Neural progenitor cell (in vitro differentiated cells): Measurements from ENCODE around the gene EIPR1. TPM values are rescaled to one million over a fixed set of nuclear protein-coding genes. Genes with fewer than 3 reads are reported as not detected.

Experiments
- DNase-seq: peaks from one replicate; pipeline ENCODE4 v3.0.0-alpha.2; 2016; ENCODE audit warnings: low spot score
- H2AFZ ChIP-seq: fragments of 200-600 bp; sonication (generic); replicated peaks from 2 replicates; pipeline ENCODE4 v1.6.1; 2016; ENCODE audit warnings: antibody characterized with exemption
- H3F3A ChIP-seq: fragments of 200-600 bp; sonication (generic); 2 replicates; pipeline ENCODE4 v1.6.1; 2016; ENCODE audit warnings: antibody characterized with exemption, low read depth
- H3K27ac ChIP-seq: fragments of 200-600 bp; sonication (generic); 2 replicates; pipeline ENCODE4 v1.5.1; 2016; ENCODE audit warnings: mild to moderate bottlenecking
- H3K27me3 ChIP-seq: fragments of 200-600 bp; sonication (generic); 2 replicates; pipeline ENCODE4 v1.6.1; 2016; ENCODE audit warnings: mild to moderate bottlenecking, moderate library complexity
- H3K36me3 ChIP-seq: fragments of 200-600 bp; sonication (generic); 2 replicates; pipeline ENCODE4 v1.5.1; 2016
- H3K4me1 ChIP-seq: fragments of 200-600 bp; sonication (generic); 2 replicates; pipeline ENCODE4 v1.6.1; 2016; ENCODE audit warnings: mixed run types
- H3K4me2 ChIP-seq: fragments of 200-600 bp; sonication (generic); 2 replicates; pipeline ENCODE4 v1.6.1; 2016
- H3K4me3 ChIP-seq: fragments of 200-600 bp; sonication (generic); 2 replicates; pipeline ENCODE4 v1.5.1; 2016
- H3K79me2 ChIP-seq: fragments of 200-600 bp; sonication (generic); 2 replicates; pipeline ENCODE4 v1.6.1; 2016; ENCODE audit warnings: low read depth
- H3K9ac ChIP-seq: fragments of 200-600 bp; sonication (generic); 2 replicates; pipeline ENCODE4 v1.6.1; 2016
- H3K9me3 ChIP-seq: fragments of 200-600 bp; sonication (generic); 2 replicates; pipeline ENCODE4 v1.5.1; 2016; ENCODE audit warnings: low read depth
- H4K20me1 ChIP-seq: fragments of 200-600 bp; sonication (generic); 2 replicates; pipeline ENCODE4 v1.6.1; 2016; ENCODE audit warnings: low read depth
- H3K27ac Mint-ChIP-seq: 3 replicates; pipeline ENCODE4 v1.8.0; 2021; ENCODE audit warnings: mixed read lengths
- H3K27me3 Mint-ChIP-seq: 2 replicates; pipeline ENCODE4 v1.8.0; 2022; ENCODE audit warnings: low read depth, mild to moderate bottlenecking, inconsistent platforms, moderate library complexity, mixed read lengths; ENCODE audit not compliant: insufficient read depth
- H3K36me3 Mint-ChIP-seq: 3 replicates; pipeline ENCODE4 v1.8.0; 2021; ENCODE audit warnings: mixed read lengths
- H3K4me1 Mint-ChIP-seq: 3 replicates; pipeline ENCODE4 v1.8.0; 2021; ENCODE audit warnings: mixed read lengths
- H3K4me3 Mint-ChIP-seq: 3 replicates; pipeline ENCODE4 v1.8.0; 2021; ENCODE audit warnings: mild to moderate bottlenecking, moderate library complexity, mixed read lengths
- H3K9me3 Mint-ChIP-seq: 3 replicates; pipeline ENCODE4 v1.8.0; 2020; ENCODE audit warnings: mixed read lengths
- CTCF ChIP-seq: fragments of 200-600 bp; sonication (generic); IDR thresholded peaks from 2 replicates; pipeline ENCODE4 v1.5.1; 2017; ENCODE audit warnings: antibody characterized with exemption, mild to moderate bottlenecking
- EZH2 ChIP-seq: fragments of 200-600 bp; sonication (generic); IDR thresholded peaks from 2 replicates; pipeline ENCODE4 v1.6.1; 2017; ENCODE audit warnings: antibody characterized with exemption, mild to moderate bottlenecking, moderate library complexity
- EZH2phosphoT487 ChIP-seq: fragments of 200-600 bp; sonication (generic); IDR thresholded peaks from 2 replicates; pipeline ENCODE4 v1.6.1; 2017; ENCODE audit warnings: antibody characterized with exemption
- total RNA-seq: library from RNA; depleted of rRNA; stranded (reverse); fragments of >200 nt; gene quantifications from 2 replicates; pipeline ENCODE4 v1.2.3, GENCODE V29; 2015; ENCODE audit warnings: low replicate concordance

The EIPR1 gene
- total RNA-seq, 1 donor from 2014 or later, result 57.1 TPM

- no peak overlapping the region for H3K4me3 Mint-ChIP-seq
- H3K27me3 Mint-ChIP-seq, result peaks cover 11% of the 10 kb centered on the region
- H2AFZ ChIP-seq, result no peak overlapping the region
- no peaks in the 10 kb centered on the region for H3K27me3 ChIP-seq
- peaks cover 21% of the 10 kb centered on the region for H3K36me3 Mint-ChIP-seq
- no peak overlapping the region for H3K9ac ChIP-seq
- no peaks in the 10 kb centered on the region for H3K4me1 ChIP-seq
- no peaks in the 10 kb centered on the region for H3K9me3 ChIP-seq
- no peaks in the 10 kb centered on the region for H3K36me3 ChIP-seq
- H3K79me2 ChIP-seq, result no peaks in the 10 kb centered on the region
- H3K27ac ChIP-seq, result no peak overlapping the region
- no peak for DNase-seq
- H3K9me3 Mint-ChIP-seq, result peaks cover 37% of the 10 kb centered on the region
- no peak overlapping the region for H3K4me2 ChIP-seq
- no peaks in the 10 kb centered on the region for H4K20me1 ChIP-seq
- no peak overlapping the region for H3K27ac Mint-ChIP-seq
- H3F3A ChIP-seq, result peaks cover 7% of the 10 kb centered on the region
- H3K4me3 ChIP-seq, result no peak overlapping the region
- H3K4me1 Mint-ChIP-seq, result no peaks in the 10 kb centered on the region
- TF ChIP-seq CTCF (no peak), EZH2 (no peak)
These were observed 152.9 kb downstream of the EIPR1 start for GRCh38 chr2:3224681-3225080.

DNA sequence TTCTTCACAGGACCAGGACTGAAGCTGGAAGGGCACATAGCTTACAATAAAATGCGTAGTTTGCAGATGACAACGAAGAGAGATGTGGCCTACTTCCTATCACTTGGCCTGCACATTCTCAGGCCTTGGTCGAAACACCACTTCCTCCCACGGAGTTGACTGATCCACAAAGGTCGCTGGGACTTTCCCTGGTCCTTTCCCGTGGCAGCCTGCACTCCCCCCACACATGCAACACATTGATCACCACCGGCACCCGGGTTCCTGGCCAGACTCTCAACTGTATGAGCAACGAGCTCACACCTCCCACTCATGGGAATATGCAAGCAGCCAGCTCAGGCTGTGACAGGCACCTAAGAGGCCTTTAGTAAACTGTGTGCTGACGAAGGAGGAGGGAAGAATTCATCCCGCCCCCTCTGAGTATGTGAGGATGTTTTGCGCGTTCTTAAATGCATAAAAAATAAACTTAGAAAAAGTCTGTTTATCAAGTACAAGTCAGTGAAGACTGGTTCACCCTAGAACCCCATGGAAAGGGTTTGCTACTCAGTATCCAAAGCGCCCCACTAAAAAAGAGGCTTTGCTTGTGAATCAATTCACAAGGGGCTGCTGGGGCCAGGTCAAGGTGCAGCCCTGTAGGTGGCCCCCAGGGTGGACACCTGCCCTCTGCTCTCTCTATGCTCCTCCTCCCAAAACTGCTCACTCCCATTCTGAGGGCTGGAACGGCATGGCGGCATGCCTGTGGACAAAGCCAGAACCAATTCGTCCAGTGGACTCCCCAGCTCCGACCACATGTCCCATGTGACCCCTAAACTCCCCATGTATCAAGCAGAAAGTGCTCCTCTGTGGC lies 154.3 kb downstream of the EIPR1 start:
- Mint-ChIP-seq H3K9me3 (peaks cover 30% of the 10 kb centered on the region), H3K27ac (peak overlapping the region; percentile 61)

DNA sequence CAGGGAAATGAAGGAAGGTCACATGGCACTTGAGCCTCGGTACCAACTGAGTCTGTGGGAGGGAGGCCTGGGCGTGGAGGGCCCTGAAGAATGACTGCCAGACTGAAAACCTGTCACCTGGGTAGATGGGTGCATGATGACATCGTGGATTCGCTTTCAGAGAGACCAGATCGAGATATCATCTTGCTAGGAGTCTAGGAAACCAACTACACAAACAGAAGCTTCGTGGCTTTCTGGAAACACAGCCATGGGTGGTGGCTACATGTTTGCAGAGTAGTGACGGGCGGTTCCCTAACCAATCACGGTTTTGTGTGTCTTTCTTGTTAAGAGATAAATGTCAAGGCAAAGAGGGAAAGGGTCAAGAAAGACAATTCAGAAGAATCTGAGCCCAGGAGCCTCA lies 155.0 kb downstream of the EIPR1 start:
- TF ChIP-seq CTCF (no peak), EZH2phosphoT487 (no peak), EZH2 (no peak)
- Mint-ChIP-seq H3K4me1 (no peaks in the 10 kb centered on the region), H3K9me3 (peaks cover 26% of the 10 kb centered on the region), H3K27me3 (peaks cover 11% of the 10 kb centered on the region), H3K4me3 (no peak overlapping the region), H3K36me3 (peaks cover 21% of the 10 kb centered on the region), H3K27ac (no peak overlapping the region)
- Histone ChIP-seq H3K4me2 (no peak overlapping the region), H2AFZ (no peak overlapping the region), H3K27me3 (no peaks in the 10 kb centered on the region), H3F3A (peaks cover 7% of the 10 kb centered on the region), H3K4me3 (no peak overlapping the region), H3K9me3 (no peaks in the 10 kb centered on the region), H3K9ac (no peak overlapping the region), H4K20me1 (no peaks in the 10 kb centered on the region), H3K36me3 (no peaks in the 10 kb centered on the region), H3K27ac (no peak overlapping the region), H3K4me1 (no peaks in the 10 kb centered on the region), H3K79me2 (no peaks in the 10 kb centered on the region)
- no peak for DNase-seq

More for the DNA sequence above, 154.3 kb downstream of the EIPR1 start:
- no peaks in the 10 kb centered on the region for H3K36me3 ChIP-seq
- Mint-ChIP-seq H3K36me3 (peaks cover 21% of the 10 kb centered on the region), H3K4me3 (no peak overlapping the region), H3K4me1 (no peaks in the 10 kb centered on the region), H3K27me3 (peaks cover 11% of the 10 kb centered on the region)
- H2AFZ ChIP-seq, result no peak overlapping the region
- TF ChIP-seq CTCF, result no peak
- no peak for TF ChIP-seq EZH2
- no peak for TF ChIP-seq EZH2phosphoT487
- H3K27me3 ChIP-seq, result no peaks in the 10 kb centered on the region
- H3K9ac ChIP-seq, result no peak overlapping the region
- no peaks in the 10 kb centered on the region for H4K20me1 ChIP-seq
- peaks cover 7% of the 10 kb centered on the region for H3F3A ChIP-seq
- H3K4me2 ChIP-seq, result no peak overlapping the region
- no peaks in the 10 kb centered on the region for H3K9me3 ChIP-seq
- H3K27ac ChIP-seq, result no peak overlapping the region
- H3K4me1 ChIP-seq, result no peaks in the 10 kb centered on the region
- no peaks in the 10 kb centered on the region for H3K79me2 ChIP-seq
- DNase-seq, result no peak
- H3K4me3 ChIP-seq, result no peak overlapping the region
